ENCODE results near the gene RALB. TPM values are rescaled to one million over a fixed set of nuclear protein-coding genes. Genes with fewer than 3 reads are reported as not detected.

RALB gene
- polyA plus RNA-seq, 1 donor (not counting 4 experiments of a cell fraction or from before 2014, with no cell fraction given), result 80.8 TPM

- no peak for FAIRE-seq
- no peaks in the 10 kb centered on the region for H3K79me2 ChIP-seq (ENCODE audit: control insufficient read depth, insufficient read depth, low read length)
- no peak overlapping the region for H3K9ac ChIP-seq (ENCODE audit: control insufficient read depth, extremely low read depth, insufficient read depth, low read length)
- no peak overlapping the region for H2AFZ ChIP-seq (ENCODE audit: control insufficient read depth, low read length)
- dilution Hi-C loops (cut with MboI; ENCODE audit: extremely low pct_ligation_motif_present, low sequenced_read_pairs), result no loop called here
- no peak overlapping the region for H3K4me3 ChIP-seq (ENCODE audit: control insufficient read depth in 2 of 3, extremely low read depth in 1 of 3, insufficient read depth in 2 of 3, low read depth in 1 of 3, low read length in 3 of 3)
- no peaks in the 10 kb centered on the region for H4K20me1 ChIP-seq (ENCODE audit: control insufficient read depth, extremely low read depth, insufficient read depth, low read length)
- peaks cover 2% of the 10 kb centered on the region for H3K9me1 ChIP-seq (ENCODE audit: control insufficient read depth, extremely low read depth, insufficient read depth, low read length)
- no peaks in the 10 kb centered on the region for H3K36me3 ChIP-seq (ENCODE audit: control insufficient read depth in 2 of 2, extremely low read depth in 1 of 2, insufficient read depth in 2 of 2, low read length in 2 of 2)
- no peak overlapping the region for H3K27ac ChIP-seq (ENCODE audit: control insufficient read depth, insufficient read depth, low read length)
- peak overlapping the region; percentile 20 for H3K4me2 ChIP-seq (ENCODE audit: control insufficient read depth, extremely low read depth, insufficient read depth, low read depth, low read length)
- H3K9me3 ChIP-seq (ENCODE audit: control insufficient read depth, low read depth, low read length), result no peaks in the 10 kb centered on the region
- no peaks in the 10 kb centered on the region for H3K27me3 ChIP-seq (ENCODE audit: control insufficient read depth, extremely low read depth, insufficient read depth, low read length)
- DNase-seq (ENCODE audit: low read depth, low spot score), result no peak
- H3K4me1 ChIP-seq (ENCODE audit: control insufficient read depth, extremely low read depth, insufficient read depth, low read length), result peaks cover 26% of the 10 kb centered on the region
- TF ChIP-seq EZH2 (IDR thresholded peaks at IDR 0.05; ENCODE audit: low read length), result no peak
- TF ChIP-seq CTCF (optimal IDR thresholded peaks at IDR 0.05 in 1 of 3, IDR thresholded peaks at IDR 0.05 in 1 of 3, conservative IDR thresholded peaks at IDR 0.05 in 1 of 3; ENCODE audit: extremely low read depth in 1 of 3, insufficient read depth in 2 of 3, low read length in 3 of 3), result no peak
Measured at GRCh38 chr2:120239488-120240287, 13.0 kb upstream of the RALB start.

GRCh38 chr2:120240901-120241429 lies 11.7 kb upstream of the RALB start:
- no peak overlapping the region for H3K27ac ChIP-seq (ENCODE audit: control insufficient read depth, insufficient read depth, low read length)
- H3K4me3 ChIP-seq (ENCODE audit: control insufficient read depth in 2 of 3, extremely low read depth in 1 of 3, insufficient read depth in 2 of 3, low read depth in 1 of 3, low read length in 3 of 3), result no peak overlapping the region
- no peaks in the 10 kb centered on the region for H4K20me1 ChIP-seq (ENCODE audit: control insufficient read depth, extremely low read depth, insufficient read depth, low read length)
- H3K36me3 ChIP-seq (ENCODE audit: control insufficient read depth in 2 of 2, extremely low read depth in 1 of 2, insufficient read depth in 2 of 2, low read length in 2 of 2), result no peaks in the 10 kb centered on the region
- TF ChIP-seq CTCF (optimal IDR thresholded peaks at IDR 0.05 in 1 of 3, IDR thresholded peaks at IDR 0.05 in 1 of 3, conservative IDR thresholded peaks at IDR 0.05 in 1 of 3; ENCODE audit: extremely low read depth in 1 of 3, insufficient read depth in 2 of 3, low read length in 3 of 3) (no peak), EZH2 (IDR thresholded peaks at IDR 0.05; ENCODE audit: low read length) (no peak)
- no peaks in the 10 kb centered on the region for H3K27me3 ChIP-seq (ENCODE audit: control insufficient read depth, extremely low read depth, insufficient read depth, low read length)
- no peak for FAIRE-seq
- no peaks in the 10 kb centered on the region for H3K79me2 ChIP-seq (ENCODE audit: control insufficient read depth, insufficient read depth, low read length)
- dilution Hi-C loops (cut with MboI; ENCODE audit: extremely low pct_ligation_motif_present, low sequenced_read_pairs), result no loop called here
- H3K9me1 ChIP-seq (ENCODE audit: control insufficient read depth, extremely low read depth, insufficient read depth, low read length), result peaks cover 2% of the 10 kb centered on the region
- no peak for DNase-seq (ENCODE audit: low read depth, low spot score)
- peaks cover 31% of the 10 kb centered on the region for H3K4me1 ChIP-seq (ENCODE audit: control insufficient read depth, extremely low read depth, insufficient read depth, low read length)
- no peaks in the 10 kb centered on the region for H3K9me3 ChIP-seq (ENCODE audit: control insufficient read depth, low read depth, low read length)
- H2AFZ ChIP-seq (ENCODE audit: control insufficient read depth, low read length), result no peak overlapping the region
- no peak overlapping the region for H3K9ac ChIP-seq (ENCODE audit: control insufficient read depth, extremely low read depth, insufficient read depth, low read length)
- H3K4me2 ChIP-seq (ENCODE audit: control insufficient read depth, extremely low read depth, insufficient read depth, low read depth, low read length), result no peak overlapping the region
